A549 (cell line): ENCODE measurements around the gene PRR35.

ENCODE experiments used
- BHLHE40 ChIP-seq: IDR thresholded peaks from 2 replicates; pipeline ENCODE4 v1.6.1; 2012; ENCODE audit warnings: low read depth, low read length, inconsistent platforms
- CTCF ChIP-seq: fragments of >200 bp; sonication (Bioruptor Twin); formaldehyde crosslinking; IDR thresholded peaks from 3 replicates; pipeline ENCODE4 v1.5.1; 2016
- EHF ChIP-seq: fragments of 250-450 bp; sonication (Bioruptor Pico); IDR thresholded peaks from 2 replicates; pipeline ENCODE4 v1.5.0; 2020; ENCODE audit warnings: mild to moderate bottlenecking
- ELK1 ChIP-seq: fragments of 150-350 bp; IDR thresholded peaks from 2 replicates; pipeline ENCODE4 v1.6.1; 2014; ENCODE audit warnings: low read depth, mild to moderate bottlenecking, low read length
- EP300 ChIP-seq, 2 experiments: fragments of >200 bp; sonication (Bioruptor Twin); formaldehyde crosslinking; IDR thresholded peaks; 2 replicates in 1 of 2; 3 replicates in 1 of 2; pipeline ENCODE4 v1.6.1; 2016 to 2017
- FOSL2 ChIP-seq, 2 experiments: fragments of 450-650 bp in 1 of 2; fragments of >200 bp in 1 of 2; sonication (Bioruptor Twin) in 1 of 2; formaldehyde crosslinking; IDR thresholded peaks; 2 replicates each; pipeline versions ENCODE4 v1.5.0 to v1.6.1; 2016 to 2020; ENCODE audit warnings: mild to moderate bottlenecking in 1 of 2, moderate library complexity in 1 of 2
- GATA3 ChIP-seq: IDR thresholded peaks from 2 replicates; pipeline ENCODE4 v1.6.1; 2012; ENCODE audit warnings: borderline replicate concordance
- KDM1A ChIP-seq: fragments of 200-600 bp; sonication (generic); IDR thresholded peaks from 2 replicates; pipeline ENCODE4 v1.6.1; 2016; ENCODE audit warnings: low read depth, mild to moderate bottlenecking
- PHF8 ChIP-seq: fragments of 200-600 bp; sonication (generic); IDR thresholded peaks from 2 replicates; pipeline ENCODE4 v1.6.1; 2016; ENCODE audit warnings: low read depth, mild to moderate bottlenecking, antibody characterized with exemption, moderate library complexity, borderline replicate concordance
- POLR2A ChIP-seq: IDR thresholded peaks from 2 replicates; pipeline ENCODE4 v1.6.1; 2012; ENCODE audit warnings: mild to moderate bottlenecking, low read length
- RAD21 ChIP-seq, 2 experiments: fragments of >200 bp in 1 of 2; sonication (Bioruptor Twin) in 1 of 2; formaldehyde crosslinking in 1 of 2; IDR thresholded peaks in 1 of 2; conservative IDR thresholded peaks in 1 of 2; 2 replicates in 1 of 2; 3 replicates in 1 of 2; pipeline ENCODE4 v1.6.1; 2012 to 2018; ENCODE audit warnings: inconsistent platforms in 1 of 2
- SREBF2 ChIP-seq: fragments of 450-650 bp; IDR thresholded peaks from 2 replicates; pipeline ENCODE4 v1.6.1; 2014; ENCODE audit warnings: mild to moderate bottlenecking, moderate library complexity
- TFCP2L1 ChIP-seq: fragments of 250-450 bp; sonication (Bioruptor Pico); IDR thresholded peaks from 2 replicates; pipeline ENCODE4 v1.5.0; 2021; ENCODE audit warnings: mild to moderate bottlenecking

- TF ChIP-seq RAD21 (conservative IDR thresholded peaks at IDR 0.05 in 1 of 2, IDR thresholded peaks at IDR 0.05 in 1 of 2) = no peak
- TF ChIP-seq FOSL2 (IDR thresholded peaks at IDR 0.05) = no peak
- no peak for TF ChIP-seq FOSL2 (CRISPR knock-in tag; IDR thresholded peaks at IDR 0.05)
- TF ChIP-seq EP300 (IDR thresholded peaks at IDR 0.05) = no peak
- TF ChIP-seq POLR2A = no peak
- no peak for TF ChIP-seq CTCF
- TF ChIP-seq BHLHE40 = no peak
- TF ChIP-seq TFCP2L1 = no peak
- TF ChIP-seq GATA3 = no peak
- TF ChIP-seq ELK1 = no peak
- TF ChIP-seq PHF8 = no peak
- no peak for TF ChIP-seq EHF (CRISPR knock-in tag)
- TF ChIP-seq SREBF2 = no peak
- TF ChIP-seq KDM1A = no peak
Observed at GRCh38 chr16:549544-550263, 10.5 kb upstream of the PRR35 start.
